HG02763 (cell line): ENCODE measurements around the gene ARHGAP10.

Experiments used
- ATAC-seq: cut with Tn5 transposase; IDR thresholded peaks from one replicate; pipeline ENCODE4 v1.9.1; 2021; ENCODE audit warnings: mild to moderate bottlenecking, moderate library complexity; ENCODE audit not compliant: unreplicated experiment

ARHGAP10 gene

DNA sequence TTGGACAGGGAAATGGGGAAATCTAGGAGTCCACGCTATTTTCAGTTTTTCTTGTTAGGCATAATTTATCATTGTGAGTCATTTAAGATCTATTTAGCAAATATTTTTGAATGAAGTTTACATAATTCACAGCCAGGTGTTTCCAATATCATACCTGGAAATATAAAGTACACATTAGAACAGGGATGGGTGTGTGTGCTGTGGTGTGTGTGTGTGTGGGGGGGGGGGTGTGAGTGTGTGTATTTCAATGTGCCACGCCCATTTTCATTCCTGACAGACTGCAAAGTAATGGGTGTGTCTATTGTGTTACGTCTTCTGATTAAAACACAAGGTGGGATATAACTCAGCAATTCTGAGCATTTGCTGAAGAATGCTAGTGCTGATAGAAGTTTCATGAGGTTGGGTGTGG lies 33.2 kb downstream of the ARHGAP10 start:
- ATAC-seq = no peak

DNA sequence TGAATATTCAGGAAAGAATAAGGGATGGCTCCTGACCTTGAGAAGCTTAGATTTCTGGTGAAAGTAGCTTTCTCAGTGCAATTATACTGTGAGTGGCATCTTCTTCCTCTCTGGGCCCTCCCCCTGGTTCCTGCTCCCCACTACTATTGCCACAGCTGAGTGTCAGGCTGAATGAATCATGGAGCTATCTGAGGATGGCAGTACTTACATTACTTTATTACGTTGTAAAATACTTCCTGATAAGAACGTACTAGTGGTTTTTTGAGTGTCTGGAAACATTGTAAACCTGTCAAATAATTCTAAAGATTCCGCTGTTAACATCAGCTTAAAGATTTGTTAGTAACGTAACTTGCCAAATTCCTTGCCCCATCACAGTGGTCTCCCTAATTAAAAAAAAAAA lies 36.2 kb downstream of the ARHGAP10 start:
- ATAC-seq = no peak

DNA sequence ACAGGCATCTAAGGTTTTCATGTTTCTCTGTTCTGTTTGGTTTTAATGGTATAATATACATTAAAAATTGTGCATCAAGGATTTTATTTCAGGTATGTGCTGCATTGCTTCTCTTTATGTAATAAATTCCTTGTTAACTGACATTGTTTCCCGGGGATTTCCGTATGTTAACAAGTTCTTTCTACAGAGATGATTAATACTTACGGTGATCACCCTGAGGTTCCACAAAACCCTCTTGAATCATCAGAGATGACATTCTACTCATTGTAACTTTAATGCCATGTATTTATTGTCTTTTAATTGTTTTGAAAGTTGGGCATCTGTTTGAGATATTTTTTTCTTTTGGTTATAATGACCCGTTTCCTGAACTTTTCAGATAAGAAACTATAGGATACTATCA lies 37.5 kb downstream of the ARHGAP10 start:
- ATAC-seq = no peak

DNA sequence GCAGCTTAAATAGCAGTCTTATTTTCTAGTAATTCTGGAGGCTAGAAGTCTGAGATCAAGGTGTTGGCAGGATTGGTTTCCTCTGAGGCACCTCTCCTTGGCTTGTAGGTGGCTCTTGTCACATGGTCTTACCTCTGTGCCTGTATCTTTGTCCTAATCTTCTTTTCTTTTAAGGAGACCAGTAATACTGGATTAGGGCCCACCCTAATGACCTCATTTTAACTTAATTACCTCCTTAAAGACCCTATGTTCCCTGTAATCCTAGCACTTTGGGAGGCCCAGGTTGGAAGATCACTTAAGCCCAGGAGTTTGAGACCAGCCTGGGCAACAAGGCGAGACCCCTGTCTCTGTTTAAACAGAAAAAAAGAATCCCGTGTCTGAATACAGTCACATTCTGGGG lies 38.9 kb downstream of the ARHGAP10 start:
- no peak for ATAC-seq

DNA sequence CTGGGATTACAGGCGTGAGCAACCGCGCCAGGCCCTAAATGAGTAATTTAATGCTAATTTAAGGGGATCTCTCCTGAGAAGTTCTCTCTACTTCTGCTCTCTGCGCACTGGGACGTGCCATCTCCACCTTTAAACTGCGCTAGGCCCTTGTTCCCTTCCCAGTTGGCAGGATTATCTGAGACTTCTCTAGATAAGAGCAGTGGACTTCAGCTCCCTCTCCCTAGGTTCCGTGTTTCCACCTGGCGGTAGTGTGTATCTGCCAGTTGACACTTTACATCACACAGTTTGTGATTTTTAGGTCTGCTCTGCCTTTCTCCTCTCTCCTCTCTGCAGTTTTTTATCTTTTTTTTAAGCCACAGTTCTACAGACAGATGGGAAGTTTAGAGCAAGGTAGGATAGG lies 40.2 kb downstream of the ARHGAP10 start:
- no peak for ATAC-seq

DNA sequence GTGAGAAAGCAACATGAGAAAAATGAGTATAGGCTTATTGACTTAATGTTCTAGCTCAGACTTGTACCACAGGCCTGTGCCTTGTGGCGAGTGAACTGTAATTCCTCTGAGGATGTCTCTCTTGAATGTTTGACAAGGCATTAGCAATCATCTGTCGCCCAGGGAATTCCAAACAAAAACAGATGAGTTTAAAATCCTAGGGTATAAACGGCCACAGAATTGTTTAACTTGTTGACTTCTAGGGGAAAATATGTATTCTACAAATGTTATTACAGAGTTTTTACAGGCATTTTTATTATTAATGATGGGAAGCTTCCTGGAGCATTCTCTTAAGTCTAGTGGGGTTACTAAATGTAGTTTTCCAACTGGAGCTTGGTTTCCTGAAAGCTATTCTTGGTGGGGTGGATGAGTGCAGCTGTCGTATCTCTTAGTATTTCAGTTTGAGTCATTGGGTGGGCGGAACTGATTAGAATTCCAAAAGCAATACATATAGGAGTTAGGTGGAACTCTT lies 40.6 kb downstream of the ARHGAP10 start:
- ATAC-seq = no peak

DNA sequence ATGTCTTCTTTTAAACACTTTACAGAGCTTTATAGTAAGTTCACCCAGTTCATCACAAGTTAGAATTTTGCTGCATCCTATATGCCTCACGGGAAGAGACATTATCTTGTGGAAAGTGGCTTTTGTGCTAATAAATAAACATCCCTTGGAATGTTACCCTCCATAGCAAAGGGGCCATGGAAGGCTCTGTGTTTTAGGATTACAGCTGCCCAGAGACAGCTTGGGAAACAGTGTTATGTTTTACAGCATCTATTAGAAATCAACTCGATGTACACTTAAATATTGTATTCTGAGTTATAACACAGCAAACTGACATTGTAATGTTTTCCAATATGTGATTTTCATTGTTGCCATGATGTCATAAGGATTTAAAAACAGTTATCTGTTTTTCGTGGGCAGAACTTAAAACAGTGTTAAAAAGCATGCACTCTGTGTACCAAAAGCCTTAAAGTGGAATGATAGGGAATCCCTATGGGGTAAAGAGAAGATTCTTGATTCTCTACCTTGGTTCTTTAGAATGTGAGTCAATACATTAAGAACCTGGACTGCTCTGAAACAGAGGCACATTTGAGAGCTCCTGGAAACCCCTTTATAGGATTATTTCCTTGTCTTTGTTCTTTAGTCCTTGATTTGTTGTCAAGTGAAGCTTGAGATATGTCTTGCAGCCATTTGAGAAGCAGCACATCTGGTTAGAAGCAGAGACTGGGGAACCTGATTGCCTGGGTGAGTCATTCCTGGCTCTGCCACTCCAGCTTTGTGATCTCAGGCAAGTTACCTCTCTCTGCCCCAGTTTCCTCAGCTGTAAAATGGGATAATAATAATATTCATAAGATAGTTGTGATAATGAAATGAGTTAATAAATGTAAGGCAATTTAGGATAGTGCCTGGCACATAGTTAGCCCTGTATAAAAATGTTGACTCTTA lies 41.6 kb downstream of the ARHGAP10 start:
- peak; percentile 42 for ATAC-seq

DNA sequence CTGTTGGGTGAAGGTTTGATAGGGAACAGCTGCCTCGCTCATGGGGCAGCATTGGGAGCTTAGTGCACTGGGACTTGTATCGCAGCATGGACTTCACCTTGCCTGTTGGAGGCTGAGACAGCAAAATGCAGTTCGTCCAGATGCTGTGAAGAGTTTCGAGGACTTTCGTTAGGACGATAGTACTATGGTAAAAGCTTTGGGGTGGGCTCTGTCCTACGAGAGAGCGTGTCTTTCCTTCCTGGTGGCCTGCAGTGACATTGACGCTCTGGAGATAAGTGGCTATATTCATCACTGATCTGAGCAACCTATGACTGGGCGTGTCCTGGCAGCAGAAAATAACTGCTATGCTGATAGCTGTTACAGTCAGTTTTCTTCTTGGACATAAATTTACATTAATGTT lies 44.8 kb downstream of the ARHGAP10 start:
- ATAC-seq = no peak

DNA sequence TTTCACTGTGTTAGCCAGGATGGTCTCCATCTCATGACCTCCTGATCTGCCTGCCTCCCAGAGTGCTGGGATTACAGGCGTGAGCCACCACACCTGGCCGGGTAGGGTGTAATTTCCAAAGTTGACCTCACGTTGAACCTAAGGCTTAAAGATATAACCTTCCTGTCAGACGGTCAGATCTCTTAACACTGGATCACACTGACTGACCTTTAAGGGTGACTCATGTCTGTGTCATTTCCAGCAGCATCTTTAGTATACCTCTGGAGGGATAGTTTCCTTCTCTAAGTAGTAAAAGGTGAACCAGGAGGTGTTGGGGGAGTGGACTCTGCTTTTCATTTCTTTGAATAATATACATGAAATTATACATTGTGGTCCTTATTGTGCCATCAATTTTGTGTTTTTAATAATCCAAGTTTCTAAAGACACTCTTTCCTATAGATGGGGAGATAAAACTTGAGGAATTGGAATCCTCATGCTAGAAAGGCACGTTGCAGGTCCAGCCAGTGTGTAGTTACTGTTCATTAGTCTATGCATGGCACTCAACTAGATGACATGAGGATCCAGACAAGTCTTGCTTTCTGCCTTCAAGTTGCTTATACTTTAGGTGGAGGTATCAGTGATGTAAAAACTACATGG lies 45.7 kb downstream of the ARHGAP10 start:
- ATAC-seq = no peak

DNA sequence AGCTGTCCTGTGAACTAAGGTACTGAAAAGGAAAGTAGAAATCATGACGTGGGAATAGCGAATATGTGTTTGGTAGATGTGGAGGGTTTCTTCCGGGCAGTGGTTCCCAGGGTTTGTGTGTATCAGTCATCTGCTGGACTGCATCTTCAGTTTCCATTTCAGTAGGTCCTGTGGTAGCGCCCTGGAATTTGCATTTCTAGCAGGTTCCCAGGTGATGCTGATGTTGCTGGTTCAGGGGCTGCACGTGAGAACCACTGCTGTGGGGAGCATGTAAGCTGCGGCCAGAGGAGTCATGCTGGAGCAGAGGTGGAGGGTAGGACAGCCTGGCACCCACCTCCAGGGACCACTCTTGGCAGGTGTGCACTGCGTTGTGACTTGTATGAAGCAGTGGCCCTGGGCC lies 47.1 kb downstream of the ARHGAP10 start:
- peak; percentile 61 for ATAC-seq

DNA sequence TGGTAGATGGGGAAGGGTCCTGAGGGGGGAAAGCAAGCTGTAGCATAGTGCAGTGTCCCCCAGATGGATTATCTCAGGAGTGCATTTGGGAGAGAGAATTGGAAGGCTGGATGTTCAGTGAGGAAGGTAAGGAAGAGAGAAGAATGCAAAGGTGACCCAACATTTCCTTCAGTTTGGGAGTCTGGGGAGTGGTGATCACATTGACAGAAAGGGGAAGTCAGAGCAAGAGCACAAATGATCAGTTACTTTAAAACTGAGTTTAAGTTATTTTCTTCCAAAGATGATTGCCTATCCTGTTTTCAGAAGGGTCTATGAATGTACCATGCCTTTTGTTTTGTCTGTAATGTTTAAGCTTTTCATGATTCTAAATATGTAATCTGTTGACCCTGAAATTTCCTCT lies 47.6 kb downstream of the ARHGAP10 start:
- ATAC-seq = no peak

DNA sequence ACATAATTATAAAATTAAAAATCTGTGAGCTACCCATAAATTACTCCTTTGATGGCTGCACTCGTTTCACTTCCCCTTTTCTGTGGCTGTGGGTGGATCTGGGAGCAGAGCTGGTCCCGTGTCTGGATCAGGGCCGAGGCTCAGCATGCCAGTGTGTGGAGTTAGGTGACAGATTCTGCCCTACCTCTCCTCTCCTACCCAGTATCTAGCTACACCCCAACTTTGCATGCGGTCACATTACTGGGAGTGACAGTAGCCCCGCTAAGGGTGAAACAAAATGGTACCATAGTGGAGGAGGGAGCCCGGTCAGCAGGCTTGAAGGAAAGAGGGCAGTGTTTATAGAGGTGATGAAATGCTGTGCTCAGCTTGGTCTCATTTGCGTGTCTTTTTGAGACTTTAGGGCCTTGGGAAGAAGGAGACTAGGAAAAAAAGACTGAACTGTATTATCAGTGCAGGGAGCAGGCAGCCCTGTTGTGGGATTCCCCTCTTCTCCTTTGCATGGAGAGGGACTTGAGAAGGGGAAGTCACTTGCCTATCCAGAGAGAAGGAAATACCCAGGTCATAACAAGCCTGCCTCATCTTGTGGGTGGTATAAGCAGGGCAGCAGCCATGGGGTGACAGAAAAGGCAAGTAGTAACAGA lies 48.4 kb downstream of the ARHGAP10 start:
- ATAC-seq = peak; percentile 67

DNA sequence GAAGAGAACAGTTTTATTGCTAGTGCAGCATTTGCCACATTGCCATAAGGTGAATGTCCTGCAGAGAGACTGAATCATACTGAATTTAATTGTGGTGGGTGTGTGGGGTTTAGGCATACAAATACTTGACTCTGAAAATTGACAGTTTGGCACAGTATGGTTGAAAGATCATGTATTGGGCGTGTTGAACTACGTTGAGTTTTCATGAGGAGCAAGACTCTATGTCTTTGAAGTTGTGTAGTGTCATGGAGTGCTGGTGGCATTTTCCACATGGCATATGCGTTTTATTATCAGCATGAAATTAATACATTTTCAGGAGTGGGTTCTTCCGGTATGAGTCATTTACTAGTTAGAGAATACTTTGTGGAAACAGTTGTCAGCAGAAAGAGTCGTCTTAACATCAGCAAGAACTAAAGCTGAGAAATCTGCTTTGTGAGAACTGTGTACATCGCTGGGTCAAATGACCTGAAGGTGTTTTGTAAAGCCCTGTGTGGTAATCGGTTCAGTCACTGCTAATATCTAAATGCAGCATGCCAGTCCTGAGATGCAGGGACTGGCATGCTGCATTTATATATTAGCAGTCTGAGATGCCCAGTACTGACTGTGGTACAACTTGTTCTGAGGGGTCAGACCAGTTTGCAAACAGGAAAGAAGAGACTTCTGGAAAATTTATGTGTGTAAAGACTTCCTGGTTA lies 50.3 kb downstream of the ARHGAP10 start:
- no peak for ATAC-seq

DNA sequence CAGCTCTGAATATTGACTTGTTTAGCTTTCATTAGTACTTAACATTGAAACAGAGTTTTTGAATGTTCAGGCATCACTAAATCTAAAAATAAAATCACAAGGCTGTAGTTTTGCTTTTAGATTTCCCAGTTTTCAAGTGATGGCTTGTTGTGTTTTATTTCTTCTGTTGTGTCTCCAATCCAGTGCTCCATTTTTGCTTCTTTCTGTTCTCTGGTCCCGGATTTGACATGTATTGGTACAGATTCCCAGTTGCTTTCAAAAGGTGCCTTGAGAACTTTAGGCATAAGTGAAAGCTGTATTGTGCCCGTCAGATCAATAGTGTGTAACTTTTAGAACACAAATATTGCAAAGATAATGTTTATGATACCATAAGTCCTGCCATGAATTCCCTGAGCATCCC lies 53.2 kb downstream of the ARHGAP10 start:
- no peak for ATAC-seq

DNA sequence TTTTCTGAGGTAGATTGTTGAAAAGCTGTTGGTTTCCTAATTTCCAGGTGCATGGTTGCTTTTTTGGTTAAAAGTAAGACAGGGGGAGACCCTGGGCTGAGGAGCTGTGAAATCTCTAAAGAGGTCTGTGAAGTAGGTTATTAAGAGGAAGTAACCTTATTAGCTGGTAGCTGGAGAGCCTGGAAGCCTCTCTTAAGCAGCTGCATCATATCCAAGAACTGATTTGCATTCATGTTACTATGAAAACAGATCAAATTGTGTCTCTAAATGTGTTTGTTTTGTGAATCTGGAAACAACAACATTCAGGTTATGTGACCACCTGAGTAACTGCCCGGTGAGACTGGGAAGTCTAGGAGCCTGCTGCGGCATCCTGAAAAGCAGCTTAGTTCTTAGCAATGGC lies 54.1 kb downstream of the ARHGAP10 start:
- peak; percentile 87 for ATAC-seq

DNA sequence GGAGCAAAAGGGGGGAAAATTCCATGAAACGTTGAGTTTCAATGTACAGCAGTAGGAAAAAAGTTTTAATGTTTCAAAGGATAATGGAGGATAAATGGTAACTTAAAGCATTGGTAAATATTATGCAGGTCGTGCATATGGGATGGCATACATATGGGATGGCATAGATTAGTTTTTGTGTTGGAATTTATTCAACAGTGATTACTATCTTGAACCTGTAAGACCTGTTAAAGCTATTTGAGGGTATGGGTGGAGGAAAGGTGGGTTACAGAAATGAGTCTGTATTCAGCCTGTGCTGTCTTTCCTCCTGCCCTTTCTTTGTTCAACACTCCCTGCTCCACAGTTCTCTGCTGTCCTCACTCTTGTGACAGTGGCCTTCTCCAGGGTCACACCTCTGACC lies 54.6 kb downstream of the ARHGAP10 start:
- no peak for ATAC-seq

DNA sequence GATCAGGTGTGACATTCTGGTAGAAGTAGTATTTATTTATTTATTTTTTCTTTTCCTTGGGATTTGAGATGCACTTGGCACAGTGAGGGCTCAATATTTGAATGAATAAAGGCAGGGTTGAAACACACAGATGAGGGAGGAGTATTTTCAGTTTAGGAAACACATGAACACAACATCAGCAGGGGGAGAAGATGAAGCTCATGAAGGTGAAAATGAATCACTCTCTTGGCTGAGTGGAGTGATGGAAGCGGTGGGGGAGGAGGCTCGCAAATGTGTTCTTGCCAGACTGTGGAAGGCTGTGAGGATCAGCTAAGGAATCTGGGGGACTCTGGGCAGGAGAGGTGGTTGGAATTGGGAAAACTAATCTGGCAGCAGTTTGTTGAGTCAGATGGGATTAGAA lies 55.3 kb downstream of the ARHGAP10 start:
- no peak for ATAC-seq

DNA sequence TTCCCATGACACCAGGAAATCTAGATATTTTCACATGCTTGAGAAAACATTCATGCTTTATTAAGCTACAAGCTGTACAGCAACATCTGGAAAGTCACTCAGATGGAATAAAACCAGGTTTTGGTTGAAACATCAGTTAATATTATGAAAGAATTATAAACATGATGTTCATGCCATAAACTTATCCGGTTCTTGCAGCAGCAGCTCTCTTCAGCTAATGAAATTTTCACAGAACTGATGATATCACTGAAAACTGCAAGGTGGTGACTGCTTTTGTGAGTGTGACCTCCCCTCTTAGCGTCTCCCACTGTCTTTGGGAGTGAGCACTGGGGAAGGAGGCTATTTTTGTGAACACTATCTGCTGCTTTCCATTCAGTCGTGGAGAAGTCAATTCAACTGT lies 56.9 kb downstream of the ARHGAP10 start:
- ATAC-seq = no peak

DNA sequence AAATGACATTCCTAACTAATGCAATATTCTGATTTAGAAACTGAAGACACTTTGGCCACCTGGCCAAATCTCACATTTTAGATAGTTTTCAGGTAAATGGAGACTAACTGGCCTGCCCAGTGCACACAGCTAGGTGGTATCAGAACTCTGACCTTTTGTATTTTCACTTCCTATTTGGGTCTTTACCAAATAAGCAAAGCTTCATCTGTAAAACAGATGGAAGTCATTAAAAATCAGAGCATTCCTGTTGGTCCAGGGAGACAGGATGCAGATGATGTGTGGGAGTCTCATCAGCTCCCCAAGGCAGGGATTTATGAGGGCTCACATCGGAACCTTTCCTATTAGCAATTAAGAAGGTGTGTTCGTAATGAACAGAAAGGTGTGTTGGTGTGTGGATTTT lies 57.7 kb downstream of the ARHGAP10 start:
- no peak for ATAC-seq

DNA sequence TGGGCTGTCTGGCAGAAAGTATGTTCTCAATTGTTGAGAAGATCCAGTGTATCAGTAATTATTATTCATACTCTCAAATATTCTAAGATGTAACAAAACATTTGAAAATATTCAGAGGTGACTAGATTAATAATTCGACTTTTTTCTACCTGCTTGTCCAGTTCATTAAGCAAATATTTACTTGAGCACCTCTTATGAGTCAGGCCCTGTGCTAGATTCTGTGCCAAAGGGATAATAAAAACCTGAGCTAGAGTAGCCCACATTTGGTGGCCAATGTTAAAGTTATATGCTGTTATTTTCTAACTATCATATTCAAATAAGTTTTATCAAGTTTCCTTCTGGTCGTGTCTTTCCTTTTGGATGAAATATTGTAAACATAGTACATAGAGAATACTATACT lies 58.5 kb downstream of the ARHGAP10 start:
- ATAC-seq = no peak

DNA sequence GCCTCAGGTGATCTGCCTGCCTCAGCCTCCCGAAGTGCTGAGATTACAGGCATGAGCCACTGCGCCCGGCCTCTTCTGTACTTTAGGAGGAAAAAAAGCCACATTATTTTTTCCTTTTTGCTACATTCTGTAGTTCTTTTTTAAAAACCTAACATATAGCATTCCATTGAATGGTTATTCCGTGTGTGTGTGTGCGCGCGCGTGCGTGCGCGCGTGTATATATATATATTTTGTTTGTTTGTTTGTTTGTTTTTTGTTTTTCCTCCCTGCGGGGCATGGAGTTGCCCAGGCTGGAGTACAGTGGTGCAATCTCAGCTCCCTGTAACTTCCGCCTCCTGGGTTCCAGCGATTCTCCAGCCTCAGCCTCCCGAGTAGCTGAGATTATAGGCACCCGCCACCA lies 59.5 kb downstream of the ARHGAP10 start:
- ATAC-seq = no peak
